Esophagus (tissue), 2 donors: ENCODE results near the gene SOBP. TPM values are rescaled to one million over a fixed set of nuclear protein-coding genes. Genes with fewer than 3 reads are reported as not detected.

Experiments
- H3K27ac ChIP-seq, 2 donors: one replicate each; pipeline ENCODE4 v1.5.1; 2013; ENCODE audit warnings: low read depth in 2 of 2, mild to moderate bottlenecking in 2 of 2, inconsistent platforms in 1 of 2, low read length in 1 of 2, moderate library complexity in 1 of 2
- H3K27me3 ChIP-seq, 2 donors: one replicate each; pipeline ENCODE4 v1.6.1; 2013; ENCODE audit warnings: low read length in 2 of 2, control low read depth in 1 of 2, mild to moderate bottlenecking in 1 of 2; ENCODE audit not compliant: insufficient read depth in 2 of 2, control insufficient read depth in 1 of 2
- H3K36me3 ChIP-seq, 2 donors: one replicate each; pipeline ENCODE4 v1.6.1; 2013; ENCODE audit warnings: low read length in 1 of 2; ENCODE audit not compliant: control insufficient read depth in 2 of 2, insufficient read depth in 2 of 2
- H3K4me1 ChIP-seq, 2 donors: one replicate each; pipeline ENCODE4 v1.6.1; 2013; ENCODE audit warnings: low read length in 1 of 2; ENCODE audit not compliant: control insufficient read depth in 2 of 2, insufficient read depth in 2 of 2
- H3K4me3 ChIP-seq, 2 donors: one replicate each; pipeline ENCODE4 v1.5.1; 2013; ENCODE audit warnings: low read length in 2 of 2, mild to moderate bottlenecking in 2 of 2, low read depth in 1 of 2, moderate library complexity in 1 of 2
- H3K9me3 ChIP-seq, 2 donors: one replicate each; pipeline ENCODE4 v1.6.1; 2013; ENCODE audit warnings: mild to moderate bottlenecking in 2 of 2, low read depth in 1 of 2, low read length in 1 of 2, moderate library complexity in 1 of 2; ENCODE audit not compliant: control insufficient read depth in 2 of 2, insufficient read depth in 1 of 2
- WGBS, 2 donors: extraction: QIAGEN DNeasy Blood & Tissue Kit; methylation state at CpG; one replicate each; pipeline ENCODE4 v1.1.7; 2013; 5-methylcytosine and 5-hydroxymethylcytosine counted together
- polyA plus RNA-seq, 2 donors: library from polyadenylated mRNA; stranded (reverse); fragments of 200-250 nt; gene quantifications; one replicate each; pipeline ENCODE4 v1.2.3, GENCODE V29; 2013
- donor health status: healthy with polysubstance abuse.
- donor health status: Bipolar disorder and iron deficiency.

The SOBP gene
- polyA plus RNA-seq, 2 donors = 0.59 to 0.84 TPM

GRCh38 chr6:107637316-107638315, 147.7 kb downstream of the SOBP start:
- Histone ChIP-seq H3K4me3 (no peak overlapping the region), H3K9me3 (peaks cover 0 to 2% of the 10 kb centered on the region in 2 donors)

GRCh38 chr6:107638493-107638892, 148.6 kb downstream of the SOBP start:
- H3K27me3 ChIP-seq = peaks cover 0 to 12% of the 10 kb centered on the region in 2 donors
- H3K4me1 ChIP-seq = peaks cover 9 to 11% of the 10 kb centered on the region in 2 donors
- H3K36me3 ChIP-seq = no peaks in the 10 kb centered on the region
- H3K4me3 ChIP-seq = no peak overlapping the region
- peaks cover 0 to 2% of the 10 kb centered on the region in 2 donors for H3K9me3 ChIP-seq
- no peak overlapping the region for H3K27ac ChIP-seq
- WGBS, 2 donors = 85% methylated on average over 4 of the region's 4 CpGs

More at GRCh38 chr6:107637316-107638315, 147.7 kb downstream of the SOBP start:
- peaks cover 9 to 11% of the 10 kb centered on the region in 2 donors for H3K4me1 ChIP-seq
- 87 to 88% methylated on average over 11 of the region's 11 CpGs for WGBS, 2 donors
- H3K27me3 ChIP-seq = peaks cover 0 to 12% of the 10 kb centered on the region in 2 donors
- H3K36me3 ChIP-seq = no peaks in the 10 kb centered on the region
- H3K27ac ChIP-seq = no peak overlapping the region

- no peaks in the 10 kb centered on the region for H3K9me3 ChIP-seq
- 37 to 38% methylated on average over 2 of the region's 2 CpGs for WGBS, 2 donors
- no peak overlapping the region for H3K4me3 ChIP-seq
- peaks cover 0 to 5% of the 10 kb centered on the region in 2 donors for H3K27me3 ChIP-seq
- no peak overlapping the region for H3K27ac ChIP-seq
- H3K4me1 ChIP-seq = peaks cover 5 to 8% of the 10 kb centered on the region in 2 donors
- no peaks in the 10 kb centered on the region for H3K36me3 ChIP-seq
Observed at GRCh38 chr6:107639511-107639910, 149.6 kb downstream of the SOBP start.

- Histone ChIP-seq H3K9me3 (no peaks in the 10 kb centered on the region), H3K27me3 (no peaks in the 10 kb centered on the region), H3K27ac (no peak overlapping the region), H3K36me3 (no peaks in the 10 kb centered on the region), H3K4me3 (no peak overlapping the region), H3K4me1 (no peaks in the 10 kb centered on the region)
- WGBS, 2 donors = 77 to 82% methylated on average over 1 of the region's 1 CpG
Observed at GRCh38 chr6:107641071-107641470, 151.2 kb downstream of the SOBP start.

DNA sequence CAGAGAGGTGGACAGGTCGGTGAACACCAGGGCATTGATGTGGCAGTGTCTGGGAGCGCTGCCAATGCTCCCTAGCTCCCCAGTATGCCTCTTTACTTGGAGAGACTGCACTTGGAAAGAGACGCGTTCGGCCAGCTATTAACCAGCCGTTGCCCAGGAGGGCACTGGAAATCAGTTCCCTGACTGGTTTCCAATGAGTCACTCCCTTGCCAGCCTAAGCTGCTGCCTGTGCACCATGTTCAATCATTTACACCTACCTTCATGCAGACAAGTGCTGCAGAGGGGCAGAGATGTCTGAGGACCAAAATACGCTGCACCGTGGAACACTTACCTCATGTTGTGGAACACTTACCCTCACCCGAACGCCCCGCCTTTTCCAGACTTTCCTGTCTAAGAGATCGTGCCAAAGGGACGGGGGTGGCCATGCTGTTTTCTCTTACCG, 151.6 kb downstream of the SOBP start:
- Histone ChIP-seq H3K27me3 (no peaks in the 10 kb centered on the region), H3K27ac (no peak overlapping the region), H3K36me3 (no peaks in the 10 kb centered on the region), H3K4me3 (no peak overlapping the region), H3K9me3 (no peaks in the 10 kb centered on the region), H3K4me1 (no peaks in the 10 kb centered on the region)
- WGBS, 2 donors = 71 to 72% methylated on average over 14 of the region's 14 CpGs

- no peak overlapping the region for H3K27ac ChIP-seq
- no peaks in the 10 kb centered on the region for H3K9me3 ChIP-seq
- no peak overlapping the region for H3K4me3 ChIP-seq
- no peaks in the 10 kb centered on the region for H3K36me3 ChIP-seq
- H3K4me1 ChIP-seq = no peaks in the 10 kb centered on the region
- no peaks in the 10 kb centered on the region for H3K27me3 ChIP-seq
- WGBS, 2 donors = 61 to 62% methylated on average over 3 of the region's 3 CpGs
Observed at GRCh38 chr6:107642095-107642860, 152.4 kb downstream of the SOBP start.

- Histone ChIP-seq H3K4me1 (no peaks in the 10 kb centered on the region), H3K36me3 (no peaks in the 10 kb centered on the region), H3K9me3 (no peaks in the 10 kb centered on the region), H3K27ac (no peak overlapping the region), H3K4me3 (no peak overlapping the region), H3K27me3 (no peaks in the 10 kb centered on the region)
- 76 to 80% methylated on average over 3 of the region's 3 CpGs for WGBS, 2 donors
Observed at GRCh38 chr6:107642861-107643328, 153.0 kb downstream of the SOBP start.

- Histone ChIP-seq H3K27me3 (no peaks in the 10 kb centered on the region), H3K27ac (no peak overlapping the region), H3K9me3 (no peaks in the 10 kb centered on the region), H3K36me3 (no peaks in the 10 kb centered on the region), H3K4me3 (no peak overlapping the region), H3K4me1 (no peaks in the 10 kb centered on the region)
- WGBS, 2 donors = 90 to 93% methylated on average over 1 of the region's 1 CpG
Observed at GRCh38 chr6:107644513-107644912, 154.6 kb downstream of the SOBP start.

- H3K27ac ChIP-seq = no peak overlapping the region
- H3K9me3 ChIP-seq = no peaks in the 10 kb centered on the region
- no peaks in the 10 kb centered on the region for H3K27me3 ChIP-seq
- H3K36me3 ChIP-seq = no peaks in the 10 kb centered on the region
- no peak overlapping the region for H3K4me3 ChIP-seq
- no peaks in the 10 kb centered on the region for H3K4me1 ChIP-seq
- 80 to 86% methylated on average over 4 of the region's 4 CpGs for WGBS, 2 donors
Observed at GRCh38 chr6:107645740-107646139, 155.8 kb downstream of the SOBP start.
